H1 (cell line): ENCODE data around the gene PDIA5. TPM values are rescaled to one million over a fixed set of nuclear protein-coding genes. Genes with fewer than 3 reads are reported as not detected.

ENCODE experiments used
- CTCF ChIA-PET: fragments of 300-600 bp; sonication (Branson Sonifier 250); formaldehyde crosslinking; loops from one replicate; lab custom pipeline; 2021; ENCODE audit not compliant: partially characterized antibody; lab: Charles Lee
- POLR2A ChIA-PET: fragments of 300-600 bp; sonication (Branson Sonifier 250); formaldehyde crosslinking; loops from one replicate; lab custom pipeline; 2021; ENCODE audit warnings: inconsistent platforms; ENCODE audit not compliant: partially characterized antibody; lab: Charles Lee
- DNase-seq, 2 experiments: peaks; one replicate each; pipeline versions ENCODE4 v3.0.0 to v3.0.0-alpha.2; 2010 to 2022; ENCODE audit warnings: low spot score in 2 of 2, low read depth in 1 of 2, mixed read lengths in 1 of 2
- FAIRE-seq: peaks from 2 replicates; lab custom pipeline; 2011; peaks lifted over from hg19 to GRCh38; lab: Jason Lieb, UNC
- H2AFZ ChIP-seq: 2 replicates; pipeline ENCODE4 v1.8.1; 2012; ENCODE audit warnings: low read length, inconsistent platforms
- H2AK5ac ChIP-seq: 2 replicates; pipeline ENCODE4 v1.6.1; 2013; ENCODE audit warnings: low read depth, low read length
- H2BK120ac ChIP-seq: replicated peaks from 2 replicates; pipeline ENCODE3; 2013; ENCODE audit warnings: low read depth, low read length, inconsistent platforms
- H2BK12ac ChIP-seq: 2 replicates; pipeline ENCODE4 v1.6.1; 2013; ENCODE audit warnings: low read depth, low read length
- H2BK15ac ChIP-seq: 2 replicates; pipeline ENCODE4 v1.6.1; 2013; ENCODE audit warnings: low read length
- H2BK20ac ChIP-seq: 2 replicates; pipeline ENCODE4 v1.6.1; 2013; ENCODE audit warnings: low read length
- H2BK5ac ChIP-seq: 2 replicates; pipeline ENCODE4 v1.6.1; 2013; ENCODE audit warnings: low read depth, low read length
- H3K14ac ChIP-seq: 2 replicates; pipeline ENCODE4 v1.6.1; 2013; ENCODE audit warnings: inconsistent platforms; ENCODE audit not compliant: insufficient read length
- H3K18ac ChIP-seq: 2 replicates; pipeline ENCODE4 v1.6.1; 2013; ENCODE audit warnings: low read length; ENCODE audit errors: extremely low read depth
- H3K23ac ChIP-seq: 2 replicates; pipeline ENCODE4 v1.6.1; 2013; ENCODE audit warnings: inconsistent platforms; ENCODE audit not compliant: insufficient read length
- H3K23me2 ChIP-seq: 2 replicates; pipeline ENCODE4 v1.6.1; 2013; ENCODE audit warnings: low read depth, low read length
- H3K27ac ChIP-seq: 2 replicates; pipeline ENCODE4 v1.6.1; 2011; ENCODE audit warnings: low read depth, low read length, inconsistent platforms
- H3K27me3 ChIP-seq, 4 experiments: replicated peaks in 1 of 4; 1 replicate in 1 of 4; 2 replicates in 3 of 4; pipeline versions ENCODE4 v1.6.1 to v1.8.1; 2011 to 2013; ENCODE audit warnings: low read length in 3 of 4, mild to moderate bottlenecking in 3 of 4, inconsistent platforms in 2 of 4, mixed read lengths in 2 of 4, moderate library complexity in 1 of 4; ENCODE audit not compliant: control insufficient read depth in 3 of 4, insufficient read depth in 3 of 4; ENCODE audit errors: extremely low read depth in 1 of 4
- H3K36me3 ChIP-seq, 4 experiments: 2 replicates each; pipeline versions ENCODE4 v1.6.1 to v1.8.1; 2011 to 2013; ENCODE audit warnings: mild to moderate bottlenecking in 4 of 4, low read length in 3 of 4, moderate library complexity in 2 of 4, control low read depth in 1 of 4, inconsistent platforms in 1 of 4; ENCODE audit not compliant: insufficient read depth in 4 of 4, control insufficient read depth in 2 of 4
- H3K4ac ChIP-seq: replicated peaks from 2 replicates; pipeline ENCODE3; 2013; ENCODE audit warnings: low read length, low read depth, mixed read lengths, inconsistent platforms; ENCODE audit not compliant: insufficient read length
- H3K4me1 ChIP-seq, 4 experiments: replicated peaks in 1 of 4; 1 replicate in 1 of 4; 2 replicates in 3 of 4; pipeline versions ENCODE4 v1.6.1 to v1.8.1; 2011 to 2013; ENCODE audit warnings: low read length in 3 of 4, inconsistent platforms in 2 of 4, mixed read lengths in 1 of 4; ENCODE audit not compliant: insufficient read depth in 4 of 4, control insufficient read depth in 3 of 4
- H3K4me2 ChIP-seq, 2 experiments: 2 replicates each; pipeline versions ENCODE4 v1.6.1 to v1.8.1; 2011 to 2013; ENCODE audit warnings: low read depth in 2 of 2, low read length in 2 of 2, control low read depth in 1 of 2, inconsistent platforms in 1 of 2, mild to moderate bottlenecking in 1 of 2; ENCODE audit not compliant: insufficient read depth in 1 of 2
- H3K4me3 ChIP-seq, 4 experiments: fragments of 200-600, 300-600 bp in 1 of 4; sonication (generic), shearing (Covaris generic), sonication (Bioruptor Twin) in 1 of 4; 2 replicates each; pipeline versions ENCODE4 v1.5.1 to v1.8.1; 2011 to 2016; ENCODE audit warnings: low read length in 4 of 4, low read depth in 3 of 4, control low read depth in 2 of 4, inconsistent platforms in 2 of 4, mild to moderate bottlenecking in 2 of 4, mixed read lengths in 1 of 4, moderate library complexity in 1 of 4; ENCODE audit not compliant: insufficient read depth in 2 of 4; ENCODE audit errors: extremely low read depth in 1 of 4
- H3K56ac ChIP-seq: replicated peaks from 2 replicates; pipeline ENCODE3; 2013; ENCODE audit warnings: low read depth, mild to moderate bottlenecking, mixed read lengths, low read length, inconsistent platforms; ENCODE audit not compliant: insufficient read length
- H3K79me1 ChIP-seq: 2 replicates; pipeline ENCODE4 v1.6.1; 2013; ENCODE audit warnings: low read depth, low read length, control low read depth
- H3K79me2 ChIP-seq, 2 experiments: 2 replicates each; pipeline versions ENCODE4 v1.6.1 to v1.8.1; 2012 to 2013; ENCODE audit warnings: low read length in 2 of 2, mild to moderate bottlenecking in 2 of 2, inconsistent platforms in 1 of 2; ENCODE audit not compliant: insufficient read depth in 2 of 2, control insufficient read depth in 1 of 2
- H3K9ac ChIP-seq, 4 experiments: replicated peaks in 1 of 4; 1 replicate in 1 of 4; 2 replicates in 3 of 4; pipeline versions ENCODE4 v1.6.1 to v1.8.1; 2011 to 2013; ENCODE audit warnings: low read depth in 3 of 4, low read length in 3 of 4, control low read depth in 2 of 4, mild to moderate bottlenecking in 2 of 4, moderate library complexity in 2 of 4, inconsistent platforms in 1 of 4; ENCODE audit errors: extremely low read depth in 1 of 4
- H3K9me3 ChIP-seq, 2 experiments: 2 replicates each; pipeline versions ENCODE4 v1.6.1 to v1.8.1; 2012 to 2013; ENCODE audit warnings: mild to moderate bottlenecking in 2 of 2, moderate library complexity in 2 of 2, control low read depth in 1 of 2, inconsistent platforms in 1 of 2, low read depth in 1 of 2, low read length in 1 of 2, mixed read lengths in 1 of 2; ENCODE audit not compliant: insufficient read depth in 2 of 2
- H4K20me1 ChIP-seq, 2 experiments: replicated peaks in 1 of 2; 2 replicates each; pipeline versions ENCODE3 to v1.8.1; 2011 to 2013; ENCODE audit warnings: inconsistent platforms in 2 of 2, low read length in 2 of 2, mild to moderate bottlenecking in 1 of 2; ENCODE audit not compliant: insufficient read depth in 2 of 2, control insufficient read depth in 1 of 2
- H4K5ac ChIP-seq: 2 replicates; pipeline ENCODE4 v1.6.1; 2013; ENCODE audit warnings: low read length, low read depth, mixed read lengths, inconsistent platforms; ENCODE audit not compliant: insufficient read length
- H4K8ac ChIP-seq: 2 replicates; pipeline ENCODE4 v1.8.0; 2013; ENCODE audit warnings: mild to moderate bottlenecking, moderate library complexity, low read length, inconsistent platforms; ENCODE audit not compliant: insufficient read depth; ENCODE audit errors: extremely low read depth
- H4K91ac ChIP-seq: replicated peaks from 2 replicates; pipeline ENCODE3; 2013; ENCODE audit warnings: low read length, mixed read lengths, inconsistent platforms; ENCODE audit not compliant: insufficient read length
- BRCA1 ChIP-seq: IDR thresholded peaks from 2 replicates; pipeline ENCODE4 v1.6.1; 2012; ENCODE audit warnings: low read depth, low read length, improper control_type of control experiment
- CTCF ChIP-seq, 3 experiments: IDR thresholded peaks; 1 replicate in 2 of 3; 2 replicates in 1 of 3; pipeline versions ENCODE4 v1.5.1 to v1.6.1; 2011; ENCODE audit warnings: low read length in 3 of 3, mild to moderate bottlenecking in 3 of 3, inconsistent platforms in 2 of 3, low read depth in 1 of 3, moderate library complexity in 1 of 3; ENCODE audit not compliant: insufficient read depth in 1 of 3; ENCODE audit errors: control extremely low read depth in 1 of 3
- FOSL1 ChIP-seq: IDR thresholded peaks from 2 replicates; pipeline ENCODE4 v1.6.1; 2011; ENCODE audit warnings: mild to moderate bottlenecking, low read depth, low read length, moderate library complexity; ENCODE audit not compliant: insufficient read depth
- NANOG ChIP-seq: IDR thresholded peaks from 2 replicates; pipeline ENCODE4 v1.6.1; 2011; ENCODE audit warnings: low read length, low read depth, mild to moderate bottlenecking, inconsistent platforms; ENCODE audit not compliant: insufficient read depth, poor library complexity, severe bottlenecking
- RAD21 ChIP-seq, 2 experiments: IDR thresholded peaks in 1 of 2; conservative IDR thresholded peaks in 1 of 2; 2 replicates each; pipeline ENCODE4 v1.6.1; 2011; ENCODE audit warnings: low read depth in 2 of 2, low read length in 2 of 2, improper control_type of control experiment in 1 of 2, inconsistent platforms in 1 of 2, mild to moderate bottlenecking in 1 of 2, moderate library complexity in 1 of 2
- SIN3A ChIP-seq, 2 experiments: IDR thresholded peaks in 1 of 2; conservative IDR thresholded peaks in 1 of 2; 2 replicates each; pipeline ENCODE4 v1.6.1; 2011 to 2012; ENCODE audit warnings: low read length in 2 of 2, improper control_type of control experiment in 1 of 2, low read depth in 1 of 2, mild to moderate bottlenecking in 1 of 2
- WGBS, 2 experiments: shearing (Covaris generic) in 1 of 2; methylation state at CpG; one replicate each; pipeline versions ENCODE4 v1.1.6 to v1.1.7; 2013 to 2015; ENCODE audit warnings: low lambda C conversion rate in 2 of 2, mixed read lengths in 2 of 2, inconsistent platforms in 1 of 2, low coverage in 1 of 2, missing lambda C conversion rate in 1 of 2; ENCODE audit not compliant: insufficient replicate concordance in 2 of 2, insufficient coverage in 1 of 2, insufficient read length in 1 of 2; ENCODE audit errors: extremely low coverage in 1 of 2, missing lambda C conversion rate in 1 of 2; 5-methylcytosine and 5-hydroxymethylcytosine counted together
- polyA plus RNA-seq, 7 experiments: library from polyadenylated mRNA; depleted of rRNA in 3 of 7; stranded (reverse) in 5 of 7; unstranded in 2 of 7; fragments of >200 nt in 5 of 7; fragments of 200-250 nt in 2 of 7; gene quantifications; 1 replicate in 5 of 7; 2 replicates in 1 of 7; 4 replicates in 1 of 7; pipeline versions ENCODE4 v1.2.1 to v1.2.3, GENCODE V29; 2011 to 2013; ENCODE audit warnings: missing spikeins in 2 of 7, mixed read lengths in 2 of 7
- total RNA-seq: library from RNA; stranded (reverse); fragmentation: NEBNext Ultra II Directional; extraction: Animal tissue kit (Norgen Biotek cat#: 25700); gene quantifications from 2 replicates; pipeline ENCODE4 v1.2.1, GENCODE V29; 2021

PDIA5 gene
- total and polyA plus RNA-seq, 2 of the 8 experiments (the other 6 are each of a cell fraction or from before 2014, with no cell fraction given), result 18.2 to 32.8 TPM

DNA sequence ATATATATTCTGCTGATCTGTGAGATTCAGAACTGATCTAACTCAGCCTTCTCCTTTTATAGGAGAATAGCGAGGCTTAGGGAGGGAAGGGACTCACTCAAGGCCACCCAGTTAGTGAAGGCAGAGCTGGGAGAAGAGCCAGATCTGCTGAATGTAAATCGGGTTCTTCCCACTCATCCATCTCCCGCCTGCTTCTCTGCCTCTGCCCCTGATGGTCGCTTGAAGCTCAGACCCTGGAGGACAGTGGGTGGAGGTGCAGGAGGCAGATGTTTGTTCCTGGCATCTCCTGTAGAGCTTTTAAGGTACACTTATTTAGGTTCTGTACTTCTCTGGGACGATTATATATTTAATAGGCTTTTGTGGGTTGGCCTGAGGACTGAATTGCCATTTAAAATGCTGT is 4.3 kb downstream of the PDIA5 start:
- peaks cover 7 to 17% (median 13%) of the 10 kb centered on the region in 4 experiments for H3K4me1 ChIP-seq
- no peak overlapping the region for H3K23ac ChIP-seq
- no peak overlapping the region for H2BK15ac ChIP-seq
- H2BK120ac ChIP-seq, result no peak overlapping the region
- no peak overlapping the region for H2AK5ac ChIP-seq
- WGBS, 2 experiments, result 68% methylated on average over 5 of the region's 5 CpGs; no CpG with 5 or more reads in 1 of the 2 experiments
- ChIA-PET CTCF (interaction anchor here (0.6 to 2.8 kb wide), 20 partner anchors 11 to 316 kb away, joined by 3 to 17 read pairs (median 4); partner anchors contain the start of gene SEMA5B), POLR2A (interaction anchor here (0.7 to 1.6 kb wide), 4 partner anchors 10 to 74 kb away, joined by 3 to 5 read pairs (median 4); no protein-coding TSS in a partner anchor)
- DNase-seq, result no peak
- FAIRE-seq, result no peak
- peaks cover 15 to 23% of the 10 kb centered on the region in 2 experiments for H4K20me1 ChIP-seq
- no peak overlapping the region for H3K4me2 ChIP-seq
- H3K79me2 ChIP-seq, result peaks cover 19 to 83% of the 10 kb centered on the region in 2 experiments
- peak; percentile 38 to 60 (median 48) for TF ChIP-seq CTCF (IDR thresholded peaks at IDR 0.05; ENCODE audit: control extremely low read depth in 1 of 3, insufficient read depth in 1 of 3, low read depth in 1 of 3, low read length in 3 of 3)
- TF ChIP-seq RAD21 (IDR thresholded peaks at IDR 0.05 in 1 of 2, conservative IDR thresholded peaks at IDR 0.05 in 1 of 2; ENCODE audit: low read depth in 2 of 2, low read length in 2 of 2), result peak; percentile 27 to 52; a peak in 3 of 4 replicates
- no peak for TF ChIP-seq BRCA1
- TF ChIP-seq SIN3A (conservative IDR thresholded peaks at IDR 0.05 in 1 of 2, IDR thresholded peaks at IDR 0.05 in 1 of 2; ENCODE audit: low read depth in 1 of 2, low read length in 2 of 2), result 0 out of 4 replicates have a peak, but pooled peaks of 1 of the 2 experiments have one; percentile 32
- no peak for TF ChIP-seq FOSL1
- no peak for TF ChIP-seq NANOG
- H3K23me2 ChIP-seq, result peaks cover 20% of the 10 kb centered on the region
- peaks cover 24% of the 10 kb centered on the region for H3K79me1 ChIP-seq
- no peaks in the 10 kb centered on the region for H3K36me3 ChIP-seq
- no peak overlapping the region for H4K8ac ChIP-seq
- no peak overlapping the region for H3K18ac ChIP-seq
- H3K4ac ChIP-seq, result no peak overlapping the region
- H3K14ac ChIP-seq, result no peak overlapping the region
- no peak overlapping the region for H3K9ac ChIP-seq
- no peak overlapping the region for H4K5ac ChIP-seq
- no peak overlapping the region for H2BK5ac ChIP-seq
- H3K27me3 ChIP-seq, result peaks cover 0 to 6% (median 5%) of the 10 kb centered on the region in 4 experiments; a peak in 5 of 7 replicates
- H2AFZ ChIP-seq, result no peak overlapping the region
- no peak overlapping the region for H2BK20ac ChIP-seq
- no peak overlapping the region for H3K4me3 ChIP-seq
- H3K56ac ChIP-seq, result no peak overlapping the region
- H3K9me3 ChIP-seq, result no peaks in the 10 kb centered on the region
- no peak overlapping the region for H2BK12ac ChIP-seq
- no peak overlapping the region for H3K27ac ChIP-seq
- no peak overlapping the region for H4K91ac ChIP-seq
